Measurements from ENCODE around the gene CPT1B.

GRCh38 chr22:50581950-50582492 lies 3.8 kb upstream of the CPT1B start:
- TF ChIP-seq, protein P1, sequence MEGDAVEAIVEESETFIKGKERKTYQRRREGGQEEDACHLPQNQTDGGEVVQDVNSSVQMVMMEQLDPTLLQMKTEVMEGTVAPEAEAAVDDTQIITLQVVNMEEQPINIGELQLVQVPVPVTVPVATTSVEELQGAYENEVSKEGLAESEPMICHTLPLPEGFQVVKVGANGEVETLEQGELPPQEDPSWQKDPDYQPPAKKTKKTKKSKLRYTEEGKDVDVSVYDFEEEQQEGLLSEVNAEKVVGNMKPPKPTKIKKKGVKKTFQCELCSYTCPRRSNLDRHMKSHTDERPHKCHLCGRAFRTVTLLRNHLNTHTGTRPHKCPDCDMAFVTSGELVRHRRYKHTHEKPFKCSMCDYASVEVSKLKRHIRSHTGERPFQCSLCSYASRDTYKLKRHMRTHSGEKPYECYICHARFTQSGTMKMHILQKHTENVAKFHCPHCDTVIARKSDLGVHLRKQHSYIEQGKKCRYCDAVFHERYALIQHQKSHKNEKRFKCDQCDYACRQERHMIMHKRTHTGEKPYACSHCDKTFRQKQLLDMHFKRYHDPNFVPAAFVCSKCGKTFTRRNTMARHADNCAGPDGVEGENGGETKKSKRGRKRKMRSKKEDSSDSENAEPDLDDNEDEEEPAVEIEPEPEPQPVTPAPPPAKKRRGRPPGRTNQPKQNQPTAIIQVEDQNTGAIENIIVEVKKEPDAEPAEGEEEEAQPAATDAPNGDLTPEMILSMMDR (conservative IDR thresholded peaks at IDR 0.05) = no peak
- TF ChIP-seq ZFX (IDR thresholded peaks at IDR 0.05) = peak; percentile 86; the same call in 1 of the 2 replicates

Data from C4-2B (cell line).